ENCODE results near the gene GABRA5. TPM values are rescaled to one million over a fixed set of nuclear protein-coding genes. Genes with fewer than 3 reads are reported as not detected.

GABRA5 gene
- polyA plus RNA-seq, 1 donor (not counting 4 experiments of a cell fraction or from before 2014, with no cell fraction given), result 0.03 TPM

DNA sequence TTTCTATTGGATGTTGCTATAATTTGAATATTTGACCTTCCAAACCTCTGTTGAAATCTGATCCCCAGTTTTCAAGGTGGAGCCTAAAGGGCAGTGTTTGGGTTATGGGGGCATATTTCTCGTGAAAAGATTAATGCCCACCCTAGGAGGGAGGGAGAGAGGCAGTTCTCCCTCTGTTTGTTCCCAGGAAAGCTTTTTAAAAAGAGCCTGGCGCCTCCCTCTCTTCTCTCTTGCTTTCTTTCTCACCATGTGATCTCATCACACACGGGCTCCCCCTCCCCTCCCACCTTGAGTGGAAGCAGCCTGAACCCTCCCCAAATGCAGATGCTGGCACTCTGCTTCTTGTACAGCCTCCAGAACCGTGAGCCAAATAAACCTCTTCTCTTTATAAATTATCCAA, 12.4 kb upstream of the GABRA5 start:
- Histone ChIP-seq H2AFZ (ENCODE audit: control insufficient read depth, low read length) (no peak overlapping the region), H3K9me3 (ENCODE audit: control insufficient read depth, low read depth, low read length) (peaks cover 2% of the 10 kb centered on the region), H3K36me3 (ENCODE audit: control insufficient read depth in 2 of 2, extremely low read depth in 1 of 2, insufficient read depth in 2 of 2, low read length in 2 of 2) (no peaks in the 10 kb centered on the region), H3K27ac (ENCODE audit: control insufficient read depth, insufficient read depth, low read length) (no peak overlapping the region), H3K79me2 (ENCODE audit: control insufficient read depth, insufficient read depth, low read length) (no peaks in the 10 kb centered on the region), H3K4me3 (ENCODE audit: control insufficient read depth in 2 of 3, extremely low read depth in 1 of 3, insufficient read depth in 2 of 3, low read depth in 1 of 3, low read length in 3 of 3) (no peak overlapping the region), H3K4me2 (ENCODE audit: control insufficient read depth, extremely low read depth, insufficient read depth, low read depth, low read length) (no peak overlapping the region), H3K4me1 (ENCODE audit: control insufficient read depth, extremely low read depth, insufficient read depth, low read length) (no peaks in the 10 kb centered on the region), H3K27me3 (ENCODE audit: control insufficient read depth, extremely low read depth, insufficient read depth, low read length) (no peaks in the 10 kb centered on the region), H3K9ac (ENCODE audit: control insufficient read depth, extremely low read depth, insufficient read depth, low read length) (no peak overlapping the region), H4K20me1 (ENCODE audit: control insufficient read depth, extremely low read depth, insufficient read depth, low read length) (no peaks in the 10 kb centered on the region), H3K9me1 (ENCODE audit: control insufficient read depth, extremely low read depth, insufficient read depth, low read length) (no peaks in the 10 kb centered on the region)
- FAIRE-seq (no peak), DNase-seq (ENCODE audit: low read depth, low spot score) (no peak)
- dilution Hi-C loops (cut with MboI; ENCODE audit: extremely low pct_ligation_motif_present, low sequenced_read_pairs), result no loop called here
- TF ChIP-seq, protein P1, sequence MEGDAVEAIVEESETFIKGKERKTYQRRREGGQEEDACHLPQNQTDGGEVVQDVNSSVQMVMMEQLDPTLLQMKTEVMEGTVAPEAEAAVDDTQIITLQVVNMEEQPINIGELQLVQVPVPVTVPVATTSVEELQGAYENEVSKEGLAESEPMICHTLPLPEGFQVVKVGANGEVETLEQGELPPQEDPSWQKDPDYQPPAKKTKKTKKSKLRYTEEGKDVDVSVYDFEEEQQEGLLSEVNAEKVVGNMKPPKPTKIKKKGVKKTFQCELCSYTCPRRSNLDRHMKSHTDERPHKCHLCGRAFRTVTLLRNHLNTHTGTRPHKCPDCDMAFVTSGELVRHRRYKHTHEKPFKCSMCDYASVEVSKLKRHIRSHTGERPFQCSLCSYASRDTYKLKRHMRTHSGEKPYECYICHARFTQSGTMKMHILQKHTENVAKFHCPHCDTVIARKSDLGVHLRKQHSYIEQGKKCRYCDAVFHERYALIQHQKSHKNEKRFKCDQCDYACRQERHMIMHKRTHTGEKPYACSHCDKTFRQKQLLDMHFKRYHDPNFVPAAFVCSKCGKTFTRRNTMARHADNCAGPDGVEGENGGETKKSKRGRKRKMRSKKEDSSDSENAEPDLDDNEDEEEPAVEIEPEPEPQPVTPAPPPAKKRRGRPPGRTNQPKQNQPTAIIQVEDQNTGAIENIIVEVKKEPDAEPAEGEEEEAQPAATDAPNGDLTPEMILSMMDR (optimal IDR thresholded peaks at IDR 0.05 in 1 of 3, IDR thresholded peaks at IDR 0.05 in 1 of 3, conservative IDR thresholded peaks at IDR 0.05 in 1 of 3; ENCODE audit: extremely low read depth in 1 of 3, insufficient read depth in 2 of 3, low read length in 3 of 3), result no peak
- TF ChIP-seq EZH2 (IDR thresholded peaks at IDR 0.05; ENCODE audit: low read length), result no peak

DNA sequence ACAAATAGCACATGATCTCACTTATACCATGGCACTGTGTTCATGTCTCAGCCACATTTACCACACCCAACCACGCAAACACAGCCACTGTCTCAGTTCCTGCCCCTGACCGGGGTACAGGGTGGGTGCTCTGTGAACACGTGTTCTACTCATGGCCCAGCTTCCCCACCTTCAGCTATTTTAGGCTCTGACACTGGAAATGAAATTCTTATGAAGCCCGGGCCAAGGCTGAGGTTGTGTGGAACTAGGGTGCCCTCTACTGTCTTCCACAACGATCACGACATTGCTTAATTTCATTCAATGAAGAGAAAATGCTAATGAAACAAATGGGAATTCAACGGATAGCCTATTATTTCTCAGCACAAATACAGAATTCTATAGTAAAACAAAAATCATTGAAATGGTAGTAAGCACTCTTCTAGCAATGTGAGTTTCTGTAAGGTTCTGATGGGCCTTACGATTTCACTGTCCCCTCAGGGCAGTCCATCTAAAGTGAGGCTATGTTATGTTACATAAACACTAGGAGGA, 2.1 kb upstream of the GABRA5 start:
- Histone ChIP-seq H3K9ac (ENCODE audit: control insufficient read depth, extremely low read depth, insufficient read depth, low read length) (no peak overlapping the region), H3K9me3 (ENCODE audit: control insufficient read depth, low read depth, low read length) (no peaks in the 10 kb centered on the region), H2AFZ (ENCODE audit: control insufficient read depth, low read length) (no peak overlapping the region), H3K79me2 (ENCODE audit: control insufficient read depth, insufficient read depth, low read length) (no peaks in the 10 kb centered on the region), H3K9me1 (ENCODE audit: control insufficient read depth, extremely low read depth, insufficient read depth, low read length) (no peaks in the 10 kb centered on the region), H4K20me1 (ENCODE audit: control insufficient read depth, extremely low read depth, insufficient read depth, low read length) (no peaks in the 10 kb centered on the region), H3K27ac (ENCODE audit: control insufficient read depth, insufficient read depth, low read length) (no peak overlapping the region), H3K4me3 (ENCODE audit: control insufficient read depth in 2 of 3, extremely low read depth in 1 of 3, insufficient read depth in 2 of 3, low read depth in 1 of 3, low read length in 3 of 3) (no peak overlapping the region), H3K36me3 (ENCODE audit: control insufficient read depth in 2 of 2, extremely low read depth in 1 of 2, insufficient read depth in 2 of 2, low read length in 2 of 2) (no peaks in the 10 kb centered on the region), H3K4me2 (ENCODE audit: control insufficient read depth, extremely low read depth, insufficient read depth, low read depth, low read length) (no peak overlapping the region), H3K27me3 (ENCODE audit: control insufficient read depth, extremely low read depth, insufficient read depth, low read length) (peaks cover 28% of the 10 kb centered on the region), H3K4me1 (ENCODE audit: control insufficient read depth, extremely low read depth, insufficient read depth, low read length) (no peaks in the 10 kb centered on the region)
- no peak for DNase-seq (ENCODE audit: low read depth, low spot score)
- no peak for FAIRE-seq
- dilution Hi-C loops (cut with MboI; ENCODE audit: extremely low pct_ligation_motif_present, low sequenced_read_pairs), result no loop called here
- TF ChIP-seq, protein P1 (optimal IDR thresholded peaks at IDR 0.05 in 1 of 3, IDR thresholded peaks at IDR 0.05 in 1 of 3, conservative IDR thresholded peaks at IDR 0.05 in 1 of 3; ENCODE audit: extremely low read depth in 1 of 3, insufficient read depth in 2 of 3, low read length in 3 of 3), result peak; percentile 50 to 66 (median 51)
- TF ChIP-seq EZH2 (IDR thresholded peaks at IDR 0.05; ENCODE audit: low read length), result no peak
